Lung (tissue), 12 donors: Measurements from ENCODE around the gene ZNF579. TPM values are rescaled to one million over a fixed set of nuclear protein-coding genes. Genes with fewer than 3 reads are reported as not detected.

Experiments used
- ATAC-seq: fragments of 200-7000 bp; cut with Tn5 transposase; one replicate; pipeline ENCODE4 v1.9.1; 2020; ENCODE audit warnings: moderate number of reproducible peaks; ENCODE audit not compliant: insufficient read depth, low FRiP score
- DNase-seq, 3 donors: peaks; one replicate each; pipeline ENCODE4 v3.0.0-alpha.2; 2013 to 2017
- H3K27ac ChIP-seq, 2 donors: one replicate each; pipeline ENCODE4 v1.5.1; 2013; ENCODE audit warnings: mild to moderate bottlenecking in 2 of 2, moderate library complexity in 2 of 2, control low read depth in 1 of 2, inconsistent platforms in 1 of 2, low read depth in 1 of 2, low read length in 1 of 2
- H3K27me3 ChIP-seq, 3 donors: one replicate each; pipeline ENCODE4 v1.5.1; 2013; ENCODE audit warnings: low read length in 2 of 3; ENCODE audit not compliant: control insufficient read depth in 3 of 3, insufficient read depth in 3 of 3
- H3K36me3 ChIP-seq, 4 donors: one replicate each; pipeline ENCODE4 v1.5.1; 2013; ENCODE audit warnings: low read length in 4 of 4, mild to moderate bottlenecking in 1 of 4, moderate library complexity in 1 of 4; ENCODE audit not compliant: control insufficient read depth in 4 of 4, insufficient read depth in 4 of 4
- H3K4me1 ChIP-seq, 5 donors: one replicate each; pipeline ENCODE4 v1.5.1; 2013; ENCODE audit warnings: low read length in 5 of 5, mild to moderate bottlenecking in 2 of 5, moderate library complexity in 1 of 5; ENCODE audit not compliant: control insufficient read depth in 5 of 5, insufficient read depth in 5 of 5
- H3K4me3 ChIP-seq: one replicate; pipeline ENCODE4 v1.5.1; 2013; ENCODE audit warnings: mild to moderate bottlenecking, control low read depth, moderate library complexity
- H3K9ac ChIP-seq, 2 donors: one replicate each; pipeline ENCODE4 v1.5.1; 2013; ENCODE audit warnings: low read length in 2 of 2, control low read depth in 1 of 2; ENCODE audit not compliant: insufficient read depth in 1 of 2
- H3K9me3 ChIP-seq, 4 donors: one replicate each; pipeline ENCODE4 v1.5.1; 2013; ENCODE audit warnings: low read length in 3 of 4, mild to moderate bottlenecking in 1 of 4, moderate library complexity in 1 of 4; ENCODE audit not compliant: control insufficient read depth in 4 of 4, insufficient read depth in 3 of 4
- CTCF ChIP-seq: IDR thresholded peaks from 2 replicates; pipeline ENCODE4 v1.5.1; 2012; ENCODE audit warnings: mild to moderate bottlenecking; ENCODE audit errors: control extremely low read depth, extremely low read depth
- whole genome bisulfite sequencing, 2 donors: extraction: QIAGEN DNeasy Blood & Tissue Kit; methylation state at CpG; one replicate each; pipeline ENCODE4 v1.1.7; 2013; 5-methylcytosine and 5-hydroxymethylcytosine counted together
- polyA plus RNA-seq, 2 donors: library from polyadenylated mRNA; stranded (reverse); fragments of 200-250 nt; gene quantifications; one replicate each; pipeline ENCODE4 v1.2.1, GENCODE V29; 2013
- total RNA-seq, 2 donors: library from RNA; depleted of rRNA in 1 of 2; stranded (reverse); fragments of >200 nt in 1 of 2; gene quantifications; one replicate each; pipeline ENCODE4 v1.2.1, GENCODE V29; 2014 to 2021
- donor health status: control.
- donor health status: control.
- donor health status: Bipolar disorder and iron deficiency.
- donor health status: healthy.
- donor health status: DM: yes; HTN: yes; CAD: no.

The ZNF579 gene
- total and polyA plus RNA-seq, 4 donors, result 4.3 to 20.8 (median 10.1) TPM

DNA sequence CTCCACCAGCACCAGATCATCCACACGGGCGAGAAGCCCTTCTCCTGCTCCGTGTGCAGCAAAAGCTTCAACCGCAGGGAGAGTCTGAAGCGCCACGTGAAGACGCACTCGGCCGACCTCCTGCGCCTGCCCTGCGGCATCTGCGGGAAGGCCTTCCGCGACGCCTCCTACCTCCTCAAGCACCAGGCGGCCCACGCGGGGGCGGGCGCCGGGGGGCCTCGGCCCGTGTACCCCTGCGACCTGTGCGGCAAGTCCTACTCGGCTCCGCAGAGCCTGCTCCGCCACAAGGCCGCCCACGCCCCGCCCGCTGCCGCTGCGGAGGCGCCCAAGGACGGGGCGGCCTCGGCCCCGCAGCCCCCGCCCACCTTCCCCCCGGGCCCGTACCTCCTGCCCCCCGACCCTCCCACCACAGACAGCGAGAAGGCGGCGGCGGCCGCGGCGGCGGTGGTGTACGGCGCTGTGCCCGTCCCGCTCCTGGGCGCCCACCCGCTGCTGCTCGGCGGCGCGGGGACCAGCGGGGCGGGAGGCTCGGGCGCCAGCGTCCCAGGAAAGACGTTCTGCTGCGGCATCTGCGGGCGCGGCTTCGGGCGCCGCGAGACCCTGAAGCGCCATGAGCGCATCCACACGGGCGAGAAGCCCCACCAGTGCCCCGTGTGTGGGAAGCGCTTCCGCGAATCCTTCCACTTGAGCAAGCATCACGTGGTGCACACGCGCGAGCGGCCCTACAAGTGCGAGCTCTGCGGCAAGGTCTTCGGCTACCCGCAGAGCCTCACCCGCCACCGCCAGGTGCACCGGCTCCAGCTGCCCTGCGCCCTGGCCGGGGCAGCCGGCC lies 34.3 kb upstream of the ZNF579 start:
- Histone ChIP-seq H3K9me3 (no peaks in the 10 kb centered on the region), H3K9ac (no peak overlapping the region), H3K4me3 (no peak overlapping the region), H3K4me1 (peaks cover 4 to 13% (median 9%) of the 10 kb centered on the region in 5 donors), H3K36me3 (peaks cover 11 to 45% (median 15%) of the 10 kb centered on the region in 4 donors), H3K27ac (no peak overlapping the region), H3K27me3 (no peaks in the 10 kb centered on the region)
- ATAC-seq (no peak), DNase-seq (no peak)
- 98% methylated on average over 88 to 98 of the region's 98 CpGs for WGBS, 2 donors
- no peak for TF ChIP-seq CTCF

GRCh38 chr19:55613930-55614710 lies 33.5 kb upstream of the ZNF579 start:
- H3K4me1 ChIP-seq, result peaks cover 0 to 9% (median 6%) of the 10 kb centered on the region in 5 donors
- WGBS, 2 donors, result 96% methylated on average over 56 to 75 of the region's 75 CpGs
- no peaks in the 10 kb centered on the region for H3K9me3 ChIP-seq
- H3K9ac ChIP-seq, result no peak overlapping the region
- H3K36me3 ChIP-seq, result peaks cover 13 to 52% (median 21%) of the 10 kb centered on the region in 4 donors
- H3K27ac ChIP-seq, result no peak overlapping the region
- TF ChIP-seq CTCF, result no peak
- DNase-seq (no peak), ATAC-seq (no peak)
- no peak overlapping the region for H3K4me3 ChIP-seq
- H3K27me3 ChIP-seq, result no peaks in the 10 kb centered on the region

GRCh38 chr19:55613396-55613795 lies 32.7 kb upstream of the ZNF579 start:
- TF ChIP-seq CTCF, result no peak
- peaks cover 0 to 10% (median under 1%) of the 10 kb centered on the region in 5 donors for H3K4me1 ChIP-seq
- H3K9me3 ChIP-seq, result no peaks in the 10 kb centered on the region
- peaks cover 13 to 52% (median 21%) of the 10 kb centered on the region in 4 donors for H3K36me3 ChIP-seq
- H3K9ac ChIP-seq, result no peak overlapping the region
- H3K27ac ChIP-seq, result no peak overlapping the region
- H3K4me3 ChIP-seq, result no peak overlapping the region
- no peak for DNase-seq
- H3K27me3 ChIP-seq, result no peaks in the 10 kb centered on the region
- ATAC-seq, result no peak
- WGBS, 2 donors, result 96 to 97% methylated on average over 24 to 27 of the region's 27 CpGs
